Neutrophil (primary cell): ENCODE data around the gene ZFPM1.

ENCODE experiments used
- H3K27ac ChIP-seq: fragments of 200-600 bp; sonication (generic); 2 replicates; pipeline ENCODE4 v1.5.1; 2016; ENCODE audit warnings: mild to moderate bottlenecking, moderate library complexity
- H3K27me3 ChIP-seq: fragments of 200-600 bp; sonication (generic); 2 replicates; pipeline ENCODE4 v1.6.0; 2016; ENCODE audit warnings: mild to moderate bottlenecking
- H3K36me3 ChIP-seq: fragments of 200-600 bp; sonication (generic); 2 replicates; pipeline ENCODE4 v1.5.1; 2017
- H3K4me1 ChIP-seq, 2 experiments: fragments of 200-600 bp in 1 of 2; sonication (generic) in 1 of 2; 1 replicate in 1 of 2; 2 replicates in 1 of 2; pipeline versions ENCODE4 v1.5.1 to v1.6.1; 2013 to 2016; ENCODE audit warnings: low read depth in 1 of 2, low read length in 1 of 2, mild to moderate bottlenecking in 1 of 2, moderate library complexity in 1 of 2; ENCODE audit not compliant: control insufficient read depth in 1 of 2, insufficient read depth in 1 of 2
- H3K4me3 ChIP-seq, 2 experiments: fragments of 200-600 bp in 1 of 2; sonication (generic) in 1 of 2; 1 replicate in 1 of 2; 2 replicates in 1 of 2; pipeline ENCODE4 v1.5.1; 2013 to 2016; ENCODE audit warnings: low read depth in 1 of 2, low read length in 1 of 2, mild to moderate bottlenecking in 1 of 2, moderate library complexity in 1 of 2
- H3K9me3 ChIP-seq: fragments of 200-600 bp; sonication (generic); 2 replicates; pipeline ENCODE4 v1.5.1; 2016
- CTCF ChIP-seq: fragments of 200-600 bp; sonication (generic); IDR thresholded peaks from 2 replicates; pipeline ENCODE4 v1.5.1; 2016; ENCODE audit warnings: antibody characterized with exemption

The ZFPM1 gene

GRCh38 chr16:88512728-88513696, 59.9 kb downstream of the ZFPM1 start:
- H3K4me3 ChIP-seq, result no peak overlapping the region
- no peak for TF ChIP-seq CTCF
- H3K9me3 ChIP-seq, result no peaks in the 10 kb centered on the region

DNA sequence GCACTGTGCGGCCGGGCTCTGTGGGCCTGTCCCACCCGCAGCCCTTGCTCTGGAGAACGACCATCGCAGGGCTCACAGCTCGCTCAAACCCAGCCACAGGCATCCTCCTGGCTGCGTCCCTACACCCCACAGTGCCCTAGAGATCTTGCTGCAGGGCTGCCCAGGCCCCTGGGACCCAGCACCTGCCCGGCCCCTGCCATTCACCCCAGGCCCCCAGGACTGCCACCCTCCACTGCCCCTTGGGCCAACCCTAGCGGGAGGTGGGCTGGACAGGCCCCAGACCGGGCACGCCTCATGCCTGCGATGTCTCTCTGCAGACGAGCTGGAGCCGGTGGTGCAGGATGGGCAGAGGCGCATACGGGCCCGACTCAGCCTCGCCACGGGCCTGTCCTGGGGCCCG, 61.0 kb downstream of the ZFPM1 start:
- TF ChIP-seq CTCF, result no peak

More at GRCh38 chr16:88512728-88513696, 59.9 kb downstream of the ZFPM1 start:
- Histone ChIP-seq H3K4me1 (no peaks in the 10 kb centered on the region), H3K36me3 (no peaks in the 10 kb centered on the region), H3K27me3 (no peaks in the 10 kb centered on the region), H3K27ac (no peak overlapping the region)

GRCh38 chr16:88514526-88515232, 61.6 kb downstream of the ZFPM1 start:
- TF ChIP-seq CTCF, result no peak
- Histone ChIP-seq H3K9me3 (no peaks in the 10 kb centered on the region), H3K27me3 (no peaks in the 10 kb centered on the region), H3K36me3 (no peaks in the 10 kb centered on the region), H3K4me1 (no peaks in the 10 kb centered on the region), H3K27ac (no peak overlapping the region), H3K4me3 (no peak overlapping the region)

More for the DNA sequence above, 61.0 kb downstream of the ZFPM1 start:
- Histone ChIP-seq H3K9me3 (no peaks in the 10 kb centered on the region), H3K36me3 (no peaks in the 10 kb centered on the region), H3K27ac (no peak overlapping the region), H3K27me3 (no peaks in the 10 kb centered on the region), H3K4me1 (no peaks in the 10 kb centered on the region), H3K4me3 (no peak overlapping the region)

DNA sequence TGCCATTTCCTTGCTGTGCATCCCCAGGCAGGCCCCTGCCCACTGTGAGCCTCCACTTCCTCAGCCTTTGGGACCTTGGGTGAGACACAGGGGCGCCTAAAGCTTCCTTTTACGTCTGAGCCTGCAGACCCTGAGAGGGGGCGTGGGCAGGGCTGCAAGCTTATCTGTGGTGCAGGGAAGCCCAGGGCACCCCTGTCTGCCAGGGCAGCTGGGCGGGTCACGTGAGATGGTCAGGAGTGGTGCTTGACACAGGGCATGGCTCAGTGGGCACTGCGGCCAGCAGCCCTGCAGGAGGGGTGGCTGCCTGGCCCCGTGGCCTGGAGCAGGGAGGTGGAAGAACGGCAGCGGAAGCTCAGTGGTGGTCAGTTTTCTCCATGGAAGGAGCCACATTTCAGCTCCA, 62.3 kb downstream of the ZFPM1 start:
- Histone ChIP-seq H3K4me3 (no peak overlapping the region), H3K9me3 (no peaks in the 10 kb centered on the region), H3K36me3 (no peaks in the 10 kb centered on the region), H3K27ac (no peak overlapping the region), H3K4me1 (no peaks in the 10 kb centered on the region), H3K27me3 (no peaks in the 10 kb centered on the region)
- TF ChIP-seq CTCF, result no peak

- no peaks in the 10 kb centered on the region for H3K9me3 ChIP-seq
- H3K4me3 ChIP-seq, result no peak overlapping the region
- H3K27me3 ChIP-seq, result no peaks in the 10 kb centered on the region
- H3K36me3 ChIP-seq, result no peaks in the 10 kb centered on the region
- TF ChIP-seq CTCF, result no peak
- H3K4me1 ChIP-seq, result no peaks in the 10 kb centered on the region
- no peak overlapping the region for H3K27ac ChIP-seq
These were observed 63.0 kb downstream of the ZFPM1 start for GRCh38 chr16:88515925-88516594.
